Loucy (cell line): ENCODE data around the gene MAB21L3.

Experiments
- CTCF ChIP-seq: fragments of 200-600 bp; sonication (generic); conservative IDR thresholded peaks from 2 replicates; pipeline ENCODE4 v1.5.1; 2014; ENCODE audit warnings: mild to moderate bottlenecking, antibody characterized with exemption, low read length
- EZH2phosphoT487 ChIP-seq: fragments of 200-600 bp; IDR thresholded peaks from 2 replicates; pipeline ENCODE4 v1.6.1; 2018; ENCODE audit warnings: antibody characterized with exemption, mild to moderate bottlenecking, moderate library complexity, borderline replicate concordance

- TF ChIP-seq CTCF (no peak), EZH2phosphoT487 (no peak)
These were observed 32.4 kb upstream of the MAB21L3 start for GRCh38 chr1:116078699-116079223.
